Measurements from ENCODE around the gene TH.

TH gene

GRCh38 chr11:2207773-2208621 is 36.4 kb upstream of the TH start:
- DNase-seq: no peak

- no peak for DNase-seq
These were observed 35.6 kb upstream of the TH start for GRCh38 chr11:2207212-2207611.

GRCh38 chr11:2205981-2206690 is 34.5 kb upstream of the TH start:
- no peak for DNase-seq

- DNase-seq: no peak
These were observed 33.7 kb upstream of the TH start for GRCh38 chr11:2205214-2205720.

- DNase-seq: no peak
These were observed 33.0 kb upstream of the TH start for GRCh38 chr11:2204361-2205213.

GRCh38 chr11:2203440-2204259 is 32.0 kb upstream of the TH start:
- no peak for DNase-seq

- no peak for DNase-seq
These were observed 31.4 kb upstream of the TH start for GRCh38 chr11:2202900-2203439.

GRCh38 chr11:2202071-2202899 is 30.7 kb upstream of the TH start:
- no peak for DNase-seq

- DNase-seq: no peak
These were observed 29.9 kb upstream of the TH start for GRCh38 chr11:2201542-2201941.

- no peak for DNase-seq
These were observed 29.4 kb upstream of the TH start for GRCh38 chr11:2200957-2201519.

- no peak for DNase-seq
These were observed 28.9 kb upstream of the TH start for GRCh38 chr11:2200536-2200935.

GRCh38 chr11:2199466-2200341 is 28.1 kb upstream of the TH start:
- DNase-seq: no peak

GRCh38 chr11:2198621-2199365 is 27.2 kb upstream of the TH start:
- DNase-seq: no peak

GRCh38 chr11:2197771-2198520 is 26.3 kb upstream of the TH start:
- DNase-seq: no peak

GRCh38 chr11:2196970-2197770 is 25.6 kb upstream of the TH start:
- peak; percentile 73 for DNase-seq

- no peak for DNase-seq
These were observed 24.1 kb upstream of the TH start for GRCh38 chr11:2195756-2196088.

Measured in stimulated activated CD4-positive, alpha-beta T cell treated with anti-CD3 and anti-CD28 coated beads, Interleukin-4, amount 100 ng/mL, for 1 hour (primary cell).